TTC549 (cell line): ENCODE data around the gene BUD31.
"Not testable (repeated sequence)": the region's sequence is repeated elsewhere in the genome, so short reads cannot be mapped to it uniquely, and the experiment has no call there.

Source experiments
- FAIRE-seq: peaks from 2 replicates; lab custom pipeline; 2012; peaks lifted over from hg19 to GRCh38; lab: Jason Lieb, UNC

The BUD31 gene

GRCh38 chr7:99408379-99409191 is at the start of gene BUD31, which contains the start of gene PDAP1:
Gene BUD31 (plus strand): TSS chr7:99408969. CDS start chr7:99411093, 2,124 bp downstream.
Gene PDAP1 (minus strand): TSS chr7:99408597. CDS start chr7:99408548, 49 bp downstream.
- no peak for FAIRE-seq

- no peak for FAIRE-seq
Measured at GRCh38 chr7:99359465-99360154, 49.2 kb upstream of the BUD31 start.

- no peak for FAIRE-seq
Measured at GRCh38 chr7:99362801-99363200, 46.0 kb upstream of the BUD31 start.

GRCh38 chr7:99363286-99363685 is 45.5 kb upstream of the BUD31 start:
- FAIRE-seq: no peak

- no peak for FAIRE-seq
Measured at GRCh38 chr7:99365318-99366141, 43.2 kb upstream of the BUD31 start.

- FAIRE-seq: no peak
Measured at GRCh38 chr7:99366646-99367045, 42.1 kb upstream of the BUD31 start.

- no peak for FAIRE-seq
Measured at GRCh38 chr7:99368750-99369389, 39.9 kb upstream of the BUD31 start.

GRCh38 chr7:99369767-99370391 is 38.9 kb upstream of the BUD31 start:
- FAIRE-seq: no peak

- FAIRE-seq: no peak
Measured at GRCh38 chr7:99371376-99371920, 37.3 kb upstream of the BUD31 start.

- no peak for FAIRE-seq
Measured at GRCh38 chr7:99372275-99373090, 36.3 kb upstream of the BUD31 start.

- FAIRE-seq: no peak
Measured at GRCh38 chr7:99373091-99374066, 35.4 kb upstream of the BUD31 start.

- no peak for FAIRE-seq
Measured at GRCh38 chr7:99374111-99375064, 34.4 kb upstream of the BUD31 start, which contains the start of gene ARPC1B. Gene ARPC1B (plus strand): TSS chr7:99374730. CDS start chr7:99385715, 10,985 bp downstream.

- no peak for FAIRE-seq
Measured at GRCh38 chr7:99375070-99375807, 33.5 kb upstream of the BUD31 start.

GRCh38 chr7:99379043-99379577 is 29.7 kb upstream of the BUD31 start:
- no peak for FAIRE-seq

GRCh38 chr7:99379693-99380031 is 29.1 kb upstream of the BUD31 start:
- not testable (repeated sequence) for FAIRE-seq

- no peak for FAIRE-seq
Measured at GRCh38 chr7:99380032-99380822, 28.5 kb upstream of the BUD31 start.
